Keratinocyte (primary cell): ENCODE data around the gene GPX8. TPM values are rescaled to one million over a fixed set of nuclear protein-coding genes. Genes with fewer than 3 reads are reported as not detected.

ENCODE experiments used
- DNase-seq: peaks from one replicate; pipeline ENCODE4 v3.0.0-alpha.2; 2011; ENCODE audit warnings: low read depth, missing footprints, low spot score
- FAIRE-seq: peaks from 2 replicates; lab custom pipeline; 2011; peaks lifted over from hg19 to GRCh38; lab: Jason Lieb, UNC
- H2AFZ ChIP-seq: 2 replicates; pipeline ENCODE4 v1.6.0; 2012; ENCODE audit warnings: low read length, control low read depth, inconsistent platforms; ENCODE audit not compliant: control insufficient read depth
- H3K27ac ChIP-seq: 2 replicates; pipeline ENCODE4 v1.5.1; 2011; ENCODE audit warnings: low read length; ENCODE audit not compliant: control insufficient read depth, insufficient read depth
- H3K27me3 ChIP-seq: 3 replicates; pipeline ENCODE4 v1.6.0; 2011; ENCODE audit warnings: low read length; ENCODE audit not compliant: control insufficient read depth, insufficient read depth; ENCODE audit errors: extremely low read depth
- H3K36me3 ChIP-seq, 2 experiments: 2 replicates in 1 of 2; 3 replicates in 1 of 2; pipeline ENCODE4 v1.5.1; 2011; ENCODE audit warnings: low read length in 2 of 2, mild to moderate bottlenecking in 1 of 2; ENCODE audit not compliant: control insufficient read depth in 2 of 2, insufficient read depth in 2 of 2; ENCODE audit errors: extremely low read depth in 1 of 2
- H3K4me1 ChIP-seq: 3 replicates; pipeline ENCODE4 v1.5.1; 2011; ENCODE audit warnings: low read length; ENCODE audit not compliant: control insufficient read depth, insufficient read depth; ENCODE audit errors: extremely low read depth
- H3K4me2 ChIP-seq: 3 replicates; pipeline ENCODE4 v1.6.0; 2011; ENCODE audit warnings: low read depth, low read length; ENCODE audit not compliant: control insufficient read depth, insufficient read depth; ENCODE audit errors: extremely low read depth
- H3K4me3 ChIP-seq, 3 experiments: fragments of 200-600 bp in 1 of 3; sonication (generic) in 1 of 3; 2 replicates in 2 of 3; 3 replicates in 1 of 3; pipeline ENCODE4 v1.5.1; 2011 to 2016; ENCODE audit warnings: low read length in 3 of 3, mild to moderate bottlenecking in 3 of 3, control low read depth in 2 of 3, inconsistent platforms in 1 of 3, low read depth in 1 of 3, mixed read lengths in 1 of 3, mixed run types in 1 of 3, moderate library complexity in 1 of 3; ENCODE audit not compliant: control insufficient read depth in 2 of 3, insufficient read depth in 2 of 3; ENCODE audit errors: extremely low read depth in 1 of 3
- H3K79me2 ChIP-seq: 2 replicates; pipeline ENCODE4 v1.6.0; 2012; ENCODE audit warnings: low read length; ENCODE audit not compliant: control insufficient read depth, insufficient read depth
- H3K9ac ChIP-seq: 3 replicates; pipeline ENCODE4 v1.6.0; 2011; ENCODE audit warnings: low read length; ENCODE audit not compliant: control insufficient read depth, insufficient read depth; ENCODE audit errors: extremely low read depth
- H3K9me1 ChIP-seq: 3 replicates; pipeline ENCODE4 v1.6.0; 2011; ENCODE audit warnings: low read length; ENCODE audit not compliant: control insufficient read depth, insufficient read depth; ENCODE audit errors: extremely low read depth
- H3K9me3 ChIP-seq: 2 replicates; pipeline ENCODE4 v1.5.1; 2012; ENCODE audit warnings: low read depth, low read length; ENCODE audit not compliant: control insufficient read depth
- H4K20me1 ChIP-seq: 3 replicates; pipeline ENCODE4 v1.6.0; 2011; ENCODE audit warnings: low read length; ENCODE audit not compliant: control insufficient read depth, insufficient read depth; ENCODE audit errors: extremely low read depth
- EZH2 ChIP-seq: IDR thresholded peaks from one replicate; pipeline ENCODE4 v1.6.1; 2012; ENCODE audit warnings: inconsistent platforms, mild to moderate bottlenecking, low read length, moderate library complexity
- dilution Hi-C: fragments of 300-500 bp; cut with MboI; formaldehyde crosslinking; loops from one replicate; pipeline ENCODE4 v1.7.0; 2020; ENCODE audit warnings: low sequenced_read_pairs; ENCODE audit not compliant: extremely low pct_ligation_motif_present
- polyA plus RNA-seq, 5 experiments: library from polyadenylated mRNA; depleted of rRNA in 3 of 5; stranded (reverse) in 3 of 5; stranded (forward) in 1 of 5; unstranded in 1 of 5; fragments of >200 nt; gene quantifications; 1 replicate in 1 of 5; 2 replicates in 3 of 5; 3 replicates in 1 of 5; pipeline versions ENCODE4 v1.2.1 to v1.2.3, GENCODE V29; 2011 to 2012; ENCODE audit warnings: missing spikeins in 2 of 5, low read depth in 1 of 5, low replicate concordance in 1 of 5
- TF ChIP-seq, protein P1 (sequence below), 3 experiments: IDR thresholded peaks in 1 of 3; conservative IDR thresholded peaks in 1 of 3; optimal IDR thresholded peaks in 1 of 3; 2 replicates in 2 of 3; 3 replicates in 1 of 3; pipeline versions ENCODE3 to v1.5.1; 2011; ENCODE audit warnings: low read length in 3 of 3, mild to moderate bottlenecking in 3 of 3, moderate library complexity in 2 of 3, control low read depth in 1 of 3, inconsistent platforms in 1 of 3; ENCODE audit not compliant: insufficient read depth in 2 of 3; ENCODE audit errors: extremely low read depth in 1 of 3

Gene GPX8
- polyA plus RNA-seq, 1 donor (not counting 4 experiments of a cell fraction or from before 2014, with no cell fraction given), result 40.1 TPM

DNA sequence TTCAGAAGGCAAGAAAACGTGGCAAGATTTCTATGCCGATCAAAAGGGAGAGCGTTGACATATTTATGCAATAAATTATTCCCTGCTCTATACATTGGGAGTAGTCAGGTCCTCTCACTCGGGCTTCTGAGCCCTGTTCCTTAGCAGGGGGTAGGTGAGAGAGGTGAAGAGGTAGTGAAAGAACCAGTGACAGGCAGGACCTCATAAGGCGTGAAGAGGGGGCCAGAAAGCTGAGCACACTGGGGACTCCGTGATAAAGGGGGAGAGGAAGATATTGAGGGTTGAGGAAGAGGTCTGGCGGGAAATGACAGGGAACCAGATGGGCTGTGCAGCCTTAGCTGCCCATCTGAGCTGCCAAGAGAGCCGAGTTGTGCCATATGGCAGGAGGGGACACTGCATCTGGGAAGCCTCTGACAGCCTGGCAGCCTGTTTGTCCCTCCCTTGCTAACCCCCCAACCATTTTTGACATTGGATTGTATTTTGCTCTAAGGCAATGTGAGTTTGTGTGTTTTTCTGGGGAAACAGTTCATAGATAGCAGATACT, 13.8 kb downstream of the GPX8 start:
- FAIRE-seq, result no peak
- Histone ChIP-seq H3K4me1 (peaks cover 28% of the 10 kb centered on the region), H3K27me3 (peaks cover 25% of the 10 kb centered on the region)

DNA sequence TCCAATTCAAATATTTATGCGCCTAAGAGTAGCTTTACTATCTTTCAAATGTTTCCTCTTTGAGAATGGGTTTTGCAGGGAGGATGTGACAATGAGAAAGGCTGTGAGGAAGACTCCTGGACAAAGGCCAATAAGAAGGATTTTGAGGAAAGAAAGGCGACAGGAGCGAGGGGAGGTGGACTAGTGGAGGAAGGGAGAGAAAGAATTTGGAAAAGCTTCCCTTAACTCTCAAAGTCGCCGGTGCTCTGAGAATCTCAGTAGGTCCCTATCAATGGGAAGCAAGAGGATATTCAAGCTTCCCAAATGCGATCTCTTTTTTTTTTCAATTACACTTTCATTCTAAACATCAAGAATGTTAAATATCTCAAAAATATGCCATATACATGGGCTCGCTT, 15.8 kb downstream of the GPX8 start:
- dilution Hi-C loops, result no loop called here
- peak overlapping the region; percentile 77 for H2AFZ ChIP-seq
- H3K9ac ChIP-seq, result peak overlapping the region; percentile 28
- peaks cover 34% of the 10 kb centered on the region for H3K4me1 ChIP-seq
- peak overlapping the region; percentile 27 to 76 (median 62) for H3K4me3 ChIP-seq
- no peaks in the 10 kb centered on the region for H3K36me3 ChIP-seq
- no peak overlapping the region for H3K27ac ChIP-seq
- no peaks in the 10 kb centered on the region for H3K9me1 ChIP-seq
- FAIRE-seq (no peak), DNase-seq (no peak)
- TF ChIP-seq EZH2, result no peak
- TF ChIP-seq, protein P1, sequence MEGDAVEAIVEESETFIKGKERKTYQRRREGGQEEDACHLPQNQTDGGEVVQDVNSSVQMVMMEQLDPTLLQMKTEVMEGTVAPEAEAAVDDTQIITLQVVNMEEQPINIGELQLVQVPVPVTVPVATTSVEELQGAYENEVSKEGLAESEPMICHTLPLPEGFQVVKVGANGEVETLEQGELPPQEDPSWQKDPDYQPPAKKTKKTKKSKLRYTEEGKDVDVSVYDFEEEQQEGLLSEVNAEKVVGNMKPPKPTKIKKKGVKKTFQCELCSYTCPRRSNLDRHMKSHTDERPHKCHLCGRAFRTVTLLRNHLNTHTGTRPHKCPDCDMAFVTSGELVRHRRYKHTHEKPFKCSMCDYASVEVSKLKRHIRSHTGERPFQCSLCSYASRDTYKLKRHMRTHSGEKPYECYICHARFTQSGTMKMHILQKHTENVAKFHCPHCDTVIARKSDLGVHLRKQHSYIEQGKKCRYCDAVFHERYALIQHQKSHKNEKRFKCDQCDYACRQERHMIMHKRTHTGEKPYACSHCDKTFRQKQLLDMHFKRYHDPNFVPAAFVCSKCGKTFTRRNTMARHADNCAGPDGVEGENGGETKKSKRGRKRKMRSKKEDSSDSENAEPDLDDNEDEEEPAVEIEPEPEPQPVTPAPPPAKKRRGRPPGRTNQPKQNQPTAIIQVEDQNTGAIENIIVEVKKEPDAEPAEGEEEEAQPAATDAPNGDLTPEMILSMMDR (optimal IDR thresholded peaks at IDR 0.05 in 1 of 3, IDR thresholded peaks at IDR 0.05 in 1 of 3, conservative IDR thresholded peaks at IDR 0.05 in 1 of 3; ENCODE audit: extremely low read depth in 1 of 3, insufficient read depth in 2 of 3, low read length in 3 of 3), result no peak
- no peaks in the 10 kb centered on the region for H4K20me1 ChIP-seq
- peak overlapping the region; percentile 92 for H3K4me2 ChIP-seq
- no peaks in the 10 kb centered on the region for H3K9me3 ChIP-seq
- H3K79me2 ChIP-seq, result no peaks in the 10 kb centered on the region
- peaks cover 25% of the 10 kb centered on the region for H3K27me3 ChIP-seq

More for the DNA sequence above, 13.8 kb downstream of the GPX8 start:
- H4K20me1 ChIP-seq, result no peaks in the 10 kb centered on the region
- H2AFZ ChIP-seq, result peak overlapping the region; percentile 88
- no peak for DNase-seq
- peak overlapping the region; percentile 52 for H3K9ac ChIP-seq
- no peaks in the 10 kb centered on the region for H3K9me1 ChIP-seq
- H3K79me2 ChIP-seq, result no peaks in the 10 kb centered on the region
- H3K4me3 ChIP-seq, result peak overlapping the region; percentile 38 to 77 (median 69)
- H3K36me3 ChIP-seq, result no peaks in the 10 kb centered on the region
- no peak overlapping the region for H3K27ac ChIP-seq
- dilution Hi-C loops, result no loop called here
- TF ChIP-seq, protein P1 (optimal IDR thresholded peaks at IDR 0.05 in 1 of 3, IDR thresholded peaks at IDR 0.05 in 1 of 3, conservative IDR thresholded peaks at IDR 0.05 in 1 of 3; ENCODE audit: extremely low read depth in 1 of 3, insufficient read depth in 2 of 3, low read length in 3 of 3), result no peak
- no peak for TF ChIP-seq EZH2
- no peaks in the 10 kb centered on the region for H3K9me3 ChIP-seq
- H3K4me2 ChIP-seq, result peak overlapping the region; percentile 99
